ENCODE results near the gene MMAB. TPM values are rescaled to one million over a fixed set of nuclear protein-coding genes. Genes with fewer than 3 reads are reported as not detected.

The MMAB gene
- total RNA-seq, 1 donor from 2014 or later = 27.7 TPM

DNA sequence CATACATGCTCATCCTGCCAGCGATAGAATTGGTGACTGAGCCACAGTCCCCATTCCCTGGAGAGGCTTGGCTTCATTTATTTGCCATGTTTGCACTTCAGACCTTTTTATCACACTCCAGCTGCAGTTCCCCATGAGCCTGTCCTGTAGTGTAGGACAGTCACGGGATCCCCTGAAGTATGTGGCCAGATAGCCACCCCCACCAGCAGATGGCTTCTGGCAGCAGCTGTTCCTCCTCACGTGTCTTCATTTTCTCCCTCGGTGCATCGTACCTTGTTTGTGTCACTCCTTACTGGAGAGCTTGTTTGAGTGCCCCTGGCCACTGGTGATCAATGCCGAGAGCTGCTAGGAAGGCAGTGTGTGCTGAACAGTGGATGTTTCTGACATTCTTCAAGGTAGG lies 55.7 kb downstream of the MMAB start:
- intact Hi-C loops (cut with DNase I) = no loop called here
- peaks cover 7 to 73% of the 10 kb centered on the region in 2 donors for H3K36me3 ChIP-seq
- H3K27me3 ChIP-seq = no peaks in the 10 kb centered on the region
- H3K9me3 ChIP-seq = no peaks in the 10 kb centered on the region
- H3K27ac ChIP-seq = no peak overlapping the region
- H3K4me3 ChIP-seq = no peak overlapping the region
- DNase-seq (ENCODE audit: extremely low spot score in 2 of 2) = no peak
- TF ChIP-seq POLR2A (IDR thresholded peaks at IDR 0.05) (no peak), POLR2AphosphoS5 (IDR thresholded peaks at IDR 0.05; ENCODE audit: insufficient read depth in 1 of 2, low read depth in 1 of 2) (no peak), CTCF (IDR thresholded peaks at IDR 0.05) (no peak)
- no peaks in the 10 kb centered on the region for H3K4me1 ChIP-seq

GRCh38 chr12:109513977-109514376 lies 59.3 kb downstream of the MMAB start:
- intact Hi-C loops (cut with DNase I) = no loop called here
- DNase-seq (ENCODE audit: extremely low spot score in 2 of 2) = no peak
- Histone ChIP-seq H3K36me3 (peaks cover 2 to 80% of the 10 kb centered on the region in 2 donors), H3K4me3 (no peak overlapping the region), H3K4me1 (no peaks in the 10 kb centered on the region), H3K27ac (no peak overlapping the region), H3K9me3 (no peaks in the 10 kb centered on the region), H3K27me3 (no peaks in the 10 kb centered on the region)
- TF ChIP-seq POLR2A (IDR thresholded peaks at IDR 0.05) (no peak), POLR2AphosphoS5 (IDR thresholded peaks at IDR 0.05; ENCODE audit: insufficient read depth in 1 of 2, low read depth in 1 of 2) (no peak), CTCF (IDR thresholded peaks at IDR 0.05) (no peak)

DNA sequence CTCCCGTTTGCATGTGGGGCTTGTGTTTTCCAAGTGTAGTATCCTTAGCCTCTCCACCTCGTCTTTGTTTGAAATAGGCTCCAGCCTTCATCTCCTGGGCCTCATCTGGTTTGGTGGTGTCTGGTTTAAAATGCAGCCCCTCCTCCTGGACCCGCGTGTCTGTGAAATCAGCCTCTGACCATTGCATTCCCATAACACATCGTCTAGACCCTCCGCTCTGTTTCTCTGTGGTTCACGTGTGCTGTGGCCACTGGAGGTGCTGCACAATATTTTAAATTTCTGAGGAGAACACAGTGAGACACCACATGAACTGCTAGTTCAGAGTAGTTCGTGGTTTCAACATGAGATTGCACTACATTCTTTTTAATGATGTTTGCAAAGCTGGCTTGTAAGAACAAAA lies 60.3 kb downstream of the MMAB start:
- peaks cover 2 to 81% of the 10 kb centered on the region in 2 donors for H3K36me3 ChIP-seq
- H3K9me3 ChIP-seq = no peaks in the 10 kb centered on the region
- intact Hi-C loops (cut with DNase I) = no loop called here
- H3K27me3 ChIP-seq = no peaks in the 10 kb centered on the region
- no peak for DNase-seq (ENCODE audit: extremely low spot score in 2 of 2)
- no peak overlapping the region for H3K4me3 ChIP-seq
- TF ChIP-seq POLR2A (IDR thresholded peaks at IDR 0.05) = no peak
- no peak for TF ChIP-seq CTCF (IDR thresholded peaks at IDR 0.05)
- TF ChIP-seq POLR2AphosphoS5 (IDR thresholded peaks at IDR 0.05; ENCODE audit: insufficient read depth in 1 of 2, low read depth in 1 of 2) = no peak
- H3K4me1 ChIP-seq = no peaks in the 10 kb centered on the region
- no peak overlapping the region for H3K27ac ChIP-seq

GRCh38 chr12:109512608-109513007 lies 60.7 kb downstream of the MMAB start:
- H3K27me3 ChIP-seq = no peaks in the 10 kb centered on the region
- intact Hi-C loops (cut with DNase I) = no loop called here
- TF ChIP-seq CTCF (IDR thresholded peaks at IDR 0.05) (no peak), POLR2AphosphoS5 (IDR thresholded peaks at IDR 0.05; ENCODE audit: insufficient read depth in 1 of 2, low read depth in 1 of 2) (no peak), POLR2A (IDR thresholded peaks at IDR 0.05) (no peak)
- H3K4me3 ChIP-seq = no peak overlapping the region
- no peaks in the 10 kb centered on the region for H3K4me1 ChIP-seq
- no peak overlapping the region for H3K27ac ChIP-seq
- peaks cover 2 to 81% of the 10 kb centered on the region in 2 donors for H3K36me3 ChIP-seq
- H3K9me3 ChIP-seq = no peaks in the 10 kb centered on the region
- DNase-seq (ENCODE audit: extremely low spot score in 2 of 2) = no peak

DNA sequence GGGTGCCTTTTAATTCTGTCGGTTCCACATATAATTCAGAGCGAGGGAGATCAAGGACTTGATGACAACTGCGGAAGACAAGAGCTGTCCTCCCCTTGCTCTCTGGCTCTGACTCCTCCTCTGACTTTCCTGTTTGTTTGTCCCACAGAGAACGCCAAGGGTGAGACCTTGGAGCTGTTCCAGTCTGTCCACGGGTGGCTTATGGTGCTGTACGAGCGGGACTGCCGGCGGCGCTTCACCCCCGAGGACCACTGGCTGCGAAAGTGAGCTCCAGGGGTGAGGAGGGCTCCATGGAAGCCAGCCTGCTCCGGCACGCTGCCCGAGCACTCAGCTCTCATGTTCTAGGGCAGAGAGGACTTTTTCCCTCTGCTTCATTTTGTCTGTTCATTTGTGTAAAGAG lies 63.1 kb downstream of the MMAB start:
- Histone ChIP-seq H3K36me3 (peaks cover 2 to 91% of the 10 kb centered on the region in 2 donors), H3K27ac (no peak overlapping the region), H3K4me3 (no peak overlapping the region), H3K4me1 (no peaks in the 10 kb centered on the region), H3K27me3 (no peaks in the 10 kb centered on the region), H3K9me3 (no peaks in the 10 kb centered on the region)
- no peak for TF ChIP-seq POLR2A (IDR thresholded peaks at IDR 0.05)
- no peak for TF ChIP-seq CTCF (IDR thresholded peaks at IDR 0.05)
- no peak for TF ChIP-seq POLR2AphosphoS5 (IDR thresholded peaks at IDR 0.05; ENCODE audit: insufficient read depth in 1 of 2, low read depth in 1 of 2)
- DNase-seq (ENCODE audit: extremely low spot score in 2 of 2) = no peak
- intact Hi-C loops (cut with DNase I) = no loop called here

Measured in vagina (tissue), 2 donors.